Lower leg skin (tissue), 4 donors: ENCODE data around the gene ACYP2. TPM values are rescaled to one million over a fixed set of nuclear protein-coding genes. Genes with fewer than 3 reads are reported as not detected.
"Not testable (repeated sequence)": the region's sequence is repeated elsewhere in the genome, so short reads cannot be mapped to it uniquely, and the experiment has no call there.

Experiments
- DNase-seq, 2 donors: peaks; one replicate each; pipeline ENCODE4 v3.0.0-alpha.2; 2019; ENCODE audit warnings: low spot score in 2 of 2
- H3K4me3 ChIP-seq: fragments of 200-600 bp; sonication (generic); 2 replicates; pipeline ENCODE4 v1.5.1; 2017; ENCODE audit warnings: mild to moderate bottlenecking, low read depth; ENCODE audit not compliant: poor library complexity, severe bottlenecking
- POLR2A ChIP-seq, 2 donors: fragments of 450-650 bp; IDR thresholded peaks; one replicate each; pipeline ENCODE4 v1.6.1; 2016 to 2017; ENCODE audit warnings: antibody characterized with exemption in 2 of 2, mild to moderate bottlenecking in 1 of 2, moderate library complexity in 1 of 2
- WGBS, 2 donors: methylation state at CpG; one replicate each; pipeline ENCODE4 v1.1.5; 2018; 5-methylcytosine and 5-hydroxymethylcytosine counted together
- intact Hi-C: fragments of 100-400 bp; cut with DNase I; formaldehyde crosslinking; loops from one replicate; pipeline ENCODE4 v1.15.0; 2023; ENCODE audit warnings: low total_unique reads
- total RNA-seq, 4 donors: library from RNA; depleted of rRNA; stranded (reverse); fragments of >200 nt; gene quantifications; one replicate each; pipeline ENCODE4 v1.1.0, GENCODE V29; 2016
- TF ChIP-seq, protein P1 (sequence below), 3 donors: fragments of 450-650 bp; IDR thresholded peaks; one replicate each; pipeline ENCODE4 v1.5.1; 2016; ENCODE audit warnings: antibody characterized with exemption in 3 of 3, mild to moderate bottlenecking in 3 of 3, moderate library complexity in 2 of 3

Gene ACYP2
- total RNA-seq, 4 donors from 2014 or later = 11.4 to 15.6 (median 12.5) TPM

DNA sequence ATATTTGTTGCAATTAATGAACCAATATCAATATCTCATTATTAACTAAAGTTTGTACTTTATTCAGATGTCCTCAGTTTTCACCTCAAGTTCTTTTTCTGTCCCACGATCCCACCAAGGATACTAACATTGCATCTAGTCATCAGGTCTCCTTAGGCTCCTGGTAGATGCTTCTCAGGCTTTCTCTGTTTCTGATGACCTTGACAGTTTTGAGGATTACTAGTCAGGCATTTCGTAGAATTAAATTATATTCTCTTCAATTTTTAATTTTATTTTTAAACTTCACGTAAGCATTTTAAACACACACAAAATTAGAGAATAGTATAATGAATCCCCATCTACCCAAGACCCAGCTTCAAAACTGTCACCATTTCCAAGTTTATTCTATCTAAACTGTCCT, 5.6 kb upstream of the ACYP2 start:
- TF ChIP-seq, protein P1, sequence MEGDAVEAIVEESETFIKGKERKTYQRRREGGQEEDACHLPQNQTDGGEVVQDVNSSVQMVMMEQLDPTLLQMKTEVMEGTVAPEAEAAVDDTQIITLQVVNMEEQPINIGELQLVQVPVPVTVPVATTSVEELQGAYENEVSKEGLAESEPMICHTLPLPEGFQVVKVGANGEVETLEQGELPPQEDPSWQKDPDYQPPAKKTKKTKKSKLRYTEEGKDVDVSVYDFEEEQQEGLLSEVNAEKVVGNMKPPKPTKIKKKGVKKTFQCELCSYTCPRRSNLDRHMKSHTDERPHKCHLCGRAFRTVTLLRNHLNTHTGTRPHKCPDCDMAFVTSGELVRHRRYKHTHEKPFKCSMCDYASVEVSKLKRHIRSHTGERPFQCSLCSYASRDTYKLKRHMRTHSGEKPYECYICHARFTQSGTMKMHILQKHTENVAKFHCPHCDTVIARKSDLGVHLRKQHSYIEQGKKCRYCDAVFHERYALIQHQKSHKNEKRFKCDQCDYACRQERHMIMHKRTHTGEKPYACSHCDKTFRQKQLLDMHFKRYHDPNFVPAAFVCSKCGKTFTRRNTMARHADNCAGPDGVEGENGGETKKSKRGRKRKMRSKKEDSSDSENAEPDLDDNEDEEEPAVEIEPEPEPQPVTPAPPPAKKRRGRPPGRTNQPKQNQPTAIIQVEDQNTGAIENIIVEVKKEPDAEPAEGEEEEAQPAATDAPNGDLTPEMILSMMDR (IDR thresholded peaks at IDR 0.05) = no peak
- no peak for TF ChIP-seq POLR2A (IDR thresholded peaks at IDR 0.05)
- intact Hi-C loops = no loop called here
- H3K4me3 ChIP-seq = no peak overlapping the region
- DNase-seq = no peak
- 97 to 98% methylated on average over 3 of the region's 3 CpGs for WGBS, 2 donors

- DNase-seq, intact Hi-C loops, H3K4me3 ChIP-seq: not testable (repeated sequence)
- WGBS, 2 donors = 86 to 90% methylated on average over 6 of the region's 6 CpGs
Measured at GRCh38 chr2:54114479-54114878, 936 bp upstream of the ACYP2 start.

DNA sequence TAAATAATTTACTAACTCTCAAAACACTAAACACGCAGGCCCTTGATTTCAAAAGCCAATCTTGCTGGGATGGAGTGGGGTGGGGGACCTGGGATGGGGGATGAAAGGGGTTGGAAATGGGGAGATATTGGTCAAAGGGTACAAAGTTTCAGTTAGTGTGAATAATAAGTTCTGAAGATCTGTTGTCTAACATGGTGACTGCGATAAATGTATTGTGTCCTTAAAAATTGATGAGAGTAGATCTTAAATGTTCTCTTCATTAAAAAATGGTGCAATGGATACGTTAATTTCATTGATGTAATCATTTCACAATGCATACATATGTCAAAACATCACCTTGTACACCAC, 505 bp upstream of the ACYP2 start:
- 54 to 60% methylated on average over 3 of the region's 3 CpGs for WGBS, 2 donors
- intact Hi-C loops = no loop called here
- H3K4me3 ChIP-seq = no peak overlapping the region
- TF ChIP-seq, protein P1 (IDR thresholded peaks at IDR 0.05) = no peak
- TF ChIP-seq POLR2A (IDR thresholded peaks at IDR 0.05) = no peak
- no peak for DNase-seq

- H3K4me3 ChIP-seq, intact Hi-C loops, DNase-seq: not testable (repeated sequence)
- 92 to 95% methylated on average over 10 of the region's 10 CpGs for WGBS, 2 donors
Measured at GRCh38 chr2:54116598-54116997, 1.2 kb downstream of the ACYP2 start.

GRCh38 chr2:54120950-54121349, 5.5 kb downstream of the ACYP2 start:
- 96 to 98% methylated on average over 8 of the region's 8 CpGs for WGBS, 2 donors

DNA sequence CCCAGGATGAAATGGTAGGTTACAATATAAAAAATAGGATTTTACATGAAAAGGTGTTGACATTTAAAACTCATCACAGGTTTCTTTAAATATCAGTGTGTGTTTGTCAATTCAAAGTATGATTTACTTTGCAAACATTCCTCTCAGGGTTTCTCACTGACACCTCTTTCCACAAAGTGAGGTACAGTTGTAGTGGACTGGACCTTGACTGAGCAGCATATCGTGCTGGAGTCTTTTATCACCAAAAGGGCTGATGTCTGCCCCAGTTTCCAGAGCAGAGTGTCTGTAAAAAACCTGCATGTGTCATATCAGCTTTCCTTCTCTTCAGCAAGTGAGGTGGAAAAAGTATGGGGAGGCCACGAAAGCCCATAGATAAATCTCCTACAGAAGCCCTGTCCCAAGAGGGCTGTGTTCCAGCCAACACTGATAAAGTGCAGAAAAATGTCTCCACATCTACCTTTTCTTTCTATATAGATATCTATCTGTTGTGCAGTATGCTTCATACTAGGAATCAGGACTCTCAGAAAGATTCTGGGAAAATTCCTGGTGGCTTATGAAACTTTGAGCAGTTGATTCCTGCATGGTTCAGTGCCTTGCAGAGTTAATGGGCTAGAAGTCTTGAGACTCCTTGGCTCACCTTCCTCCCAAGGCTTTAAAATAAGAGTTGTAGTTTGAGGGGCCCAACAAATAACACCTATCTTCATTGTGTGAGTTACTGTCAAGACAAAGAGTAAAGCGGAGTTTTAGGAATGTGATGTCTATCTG, 6.9 kb downstream of the ACYP2 start:
- no peak overlapping the region for H3K4me3 ChIP-seq
- intact Hi-C loops = no loop called here
- TF ChIP-seq POLR2A (IDR thresholded peaks at IDR 0.05) = no peak
- TF ChIP-seq, protein P1 (IDR thresholded peaks at IDR 0.05) = no peak
- whole genome bisulfite sequencing, 2 donors = 66 to 73% methylated on average over 3 of the region's 3 CpGs
- no peak for DNase-seq

More at GRCh38 chr2:54120950-54121349, 5.5 kb downstream of the ACYP2 start:
- no peak for DNase-seq
- intact Hi-C loops = no loop called here
- H3K4me3 ChIP-seq = no peak overlapping the region
- no peak for TF ChIP-seq POLR2A (IDR thresholded peaks at IDR 0.05)
- TF ChIP-seq, protein P1 (IDR thresholded peaks at IDR 0.05) = no peak

DNA sequence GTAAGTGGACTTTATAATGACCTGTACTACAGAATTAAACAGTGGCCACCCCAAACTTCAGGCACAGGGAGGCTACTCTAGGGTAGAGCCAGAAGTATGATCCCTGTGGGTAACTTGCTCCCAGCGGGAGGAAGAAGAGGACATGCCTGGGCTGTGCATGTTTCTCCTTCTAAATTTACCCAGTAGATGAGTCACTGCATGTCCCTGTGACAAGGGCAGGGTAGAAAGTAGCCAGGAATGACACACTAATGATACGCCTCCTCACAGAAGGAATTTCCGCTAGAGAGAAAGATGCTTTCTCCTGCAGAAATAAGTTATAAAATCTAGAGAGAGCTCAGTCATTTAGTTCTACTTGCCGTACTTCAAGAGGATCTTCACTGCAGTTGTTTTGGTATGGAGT, 7.5 kb downstream of the ACYP2 start:
- no peak for DNase-seq
- 24 to 30% methylated on average over 4 of the region's 4 CpGs for WGBS, 2 donors
- no peak for TF ChIP-seq POLR2A (IDR thresholded peaks at IDR 0.05)
- TF ChIP-seq, protein P1 (IDR thresholded peaks at IDR 0.05) = no peak
- intact Hi-C loops = no loop called here
- H3K4me3 ChIP-seq = no peak overlapping the region

DNA sequence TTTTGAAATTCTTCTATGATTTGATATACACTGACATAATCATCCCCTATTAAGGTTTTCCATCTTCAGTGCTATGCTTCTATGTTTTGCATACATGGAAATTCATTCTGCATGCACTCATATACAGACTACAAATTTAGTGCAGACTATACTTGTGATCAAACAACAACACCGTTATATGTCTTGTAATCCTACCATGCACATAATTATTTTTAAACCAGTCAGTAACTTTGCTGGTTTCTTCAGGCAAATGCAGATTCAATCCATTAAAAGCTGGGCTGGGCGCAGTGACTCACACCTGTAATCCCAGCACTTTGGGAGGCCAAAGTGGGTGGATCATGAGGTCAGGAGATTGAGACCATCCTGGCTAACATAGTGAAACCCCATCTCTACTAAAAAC, 11.8 kb downstream of the ACYP2 start:
- H3K4me3 ChIP-seq, intact Hi-C loops, DNase-seq: not testable (repeated sequence)
- WGBS, 2 donors = 83 to 88% methylated on average over 2 of the region's 2 CpGs
